Breast epithelium (tissue), 4 donors: ENCODE results near the gene FMNL2. TPM values are rescaled to one million over a fixed set of nuclear protein-coding genes. Genes with fewer than 3 reads are reported as not detected.

Experiments
- DNase-seq, 2 donors: peaks; one replicate each; pipeline ENCODE4 v3.0.0-alpha.2; 2019; ENCODE audit warnings: low spot score in 2 of 2
- H3K27ac ChIP-seq, 2 donors: fragments of 200-600 bp; sonication (generic) in 1 of 2; one replicate each; pipeline ENCODE4 v1.5.1; 2016 to 2019; ENCODE audit warnings: mild to moderate bottlenecking in 1 of 2
- H3K27me3 ChIP-seq, 2 donors: fragments of 200-600 bp; sonication (generic) in 1 of 2; one replicate each; pipeline versions ENCODE4 v1.5.1 to v1.6.0; 2017 to 2019; ENCODE audit warnings: control low read depth in 1 of 2, mild to moderate bottlenecking in 1 of 2
- H3K36me3 ChIP-seq: fragments of 200-600 bp; one replicate; pipeline ENCODE4 v1.5.1; 2019
- H3K4me1 ChIP-seq, 2 donors: fragments of 200-600 bp; sonication (generic); one replicate each; pipeline ENCODE4 v1.5.1; 2016 to 2019; ENCODE audit warnings: control low read depth in 1 of 2
- H3K4me3 ChIP-seq, 3 donors: fragments of 200-600 bp; sonication (generic); 1 replicate in 2 of 3; 2 replicates in 1 of 3; pipeline ENCODE4 v1.5.1; 2016 to 2019; ENCODE audit warnings: mild to moderate bottlenecking in 3 of 3, moderate library complexity in 2 of 3
- H3K9me3 ChIP-seq, 2 donors: fragments of 200-600 bp; sonication (generic) in 1 of 2; one replicate each; pipeline ENCODE4 v1.5.1; 2016 to 2019; ENCODE audit warnings: control low read depth in 1 of 2
- POLR2A ChIP-seq: fragments of 450-650 bp; IDR thresholded peaks from one replicate; pipeline ENCODE4 v1.6.1; 2016; ENCODE audit warnings: antibody characterized with exemption, mild to moderate bottlenecking, moderate library complexity
- POLR2AphosphoS5 ChIP-seq, 3 donors: sonication (generic); formaldehyde crosslinking; IDR thresholded peaks; one replicate each; pipeline ENCODE4 v1.6.1; 2017; ENCODE audit warnings: antibody characterized with exemption in 3 of 3
- intact Hi-C: fragments of 100-400 bp; cut with DNase I; formaldehyde crosslinking; loops from one replicate; pipeline ENCODE4 v1.15.1; 2023; ENCODE audit warnings: low total_unique reads
- total RNA-seq, 3 donors: library from RNA; depleted of rRNA; stranded (reverse); fragments of >200 nt; gene quantifications; one replicate each; pipeline ENCODE4 v1.1.0, GENCODE V29; 2016
- TF ChIP-seq, protein P1 (sequence below), 3 donors: fragments of 450-650 bp; IDR thresholded peaks; one replicate each; pipeline ENCODE4 v1.5.1; 2016 to 2017; ENCODE audit warnings: antibody characterized with exemption in 3 of 3, mild to moderate bottlenecking in 3 of 3, moderate library complexity in 3 of 3

Gene FMNL2
- total RNA-seq, 3 donors from 2014 or later: 36.1 to 78.1 (median 40.0) TPM

DNA sequence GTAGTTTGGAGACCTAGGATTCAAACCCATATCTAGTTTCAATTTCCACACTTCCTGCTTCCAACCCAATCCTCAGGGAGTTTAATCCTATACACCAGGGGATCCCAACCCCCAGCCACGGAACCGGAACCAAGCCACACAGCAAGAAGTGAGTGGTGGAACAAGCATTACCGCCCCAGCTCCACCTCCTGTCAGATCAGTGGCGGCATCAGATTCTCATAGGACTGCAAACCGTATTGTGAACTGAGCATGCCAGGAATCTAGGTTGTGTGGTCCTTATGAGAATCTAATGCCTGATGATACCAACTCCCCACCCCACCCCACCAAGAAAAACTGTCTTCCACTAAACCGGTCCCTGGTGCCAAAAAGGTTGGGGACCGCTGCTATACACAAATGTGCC, 329.8 kb downstream of the FMNL2 start:
- Histone ChIP-seq H3K27me3 (no peaks in the 10 kb centered on the region), H3K4me3 (no peak overlapping the region), H3K4me1 (no peaks in the 10 kb centered on the region), H3K36me3 (peaks cover 5% of the 10 kb centered on the region), H3K9me3 (no peaks in the 10 kb centered on the region), H3K27ac (no peak overlapping the region)
- intact Hi-C loops: no loop called here
- no peak for DNase-seq
- TF ChIP-seq, protein P1, sequence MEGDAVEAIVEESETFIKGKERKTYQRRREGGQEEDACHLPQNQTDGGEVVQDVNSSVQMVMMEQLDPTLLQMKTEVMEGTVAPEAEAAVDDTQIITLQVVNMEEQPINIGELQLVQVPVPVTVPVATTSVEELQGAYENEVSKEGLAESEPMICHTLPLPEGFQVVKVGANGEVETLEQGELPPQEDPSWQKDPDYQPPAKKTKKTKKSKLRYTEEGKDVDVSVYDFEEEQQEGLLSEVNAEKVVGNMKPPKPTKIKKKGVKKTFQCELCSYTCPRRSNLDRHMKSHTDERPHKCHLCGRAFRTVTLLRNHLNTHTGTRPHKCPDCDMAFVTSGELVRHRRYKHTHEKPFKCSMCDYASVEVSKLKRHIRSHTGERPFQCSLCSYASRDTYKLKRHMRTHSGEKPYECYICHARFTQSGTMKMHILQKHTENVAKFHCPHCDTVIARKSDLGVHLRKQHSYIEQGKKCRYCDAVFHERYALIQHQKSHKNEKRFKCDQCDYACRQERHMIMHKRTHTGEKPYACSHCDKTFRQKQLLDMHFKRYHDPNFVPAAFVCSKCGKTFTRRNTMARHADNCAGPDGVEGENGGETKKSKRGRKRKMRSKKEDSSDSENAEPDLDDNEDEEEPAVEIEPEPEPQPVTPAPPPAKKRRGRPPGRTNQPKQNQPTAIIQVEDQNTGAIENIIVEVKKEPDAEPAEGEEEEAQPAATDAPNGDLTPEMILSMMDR (IDR thresholded peaks at IDR 0.05): no peak

DNA sequence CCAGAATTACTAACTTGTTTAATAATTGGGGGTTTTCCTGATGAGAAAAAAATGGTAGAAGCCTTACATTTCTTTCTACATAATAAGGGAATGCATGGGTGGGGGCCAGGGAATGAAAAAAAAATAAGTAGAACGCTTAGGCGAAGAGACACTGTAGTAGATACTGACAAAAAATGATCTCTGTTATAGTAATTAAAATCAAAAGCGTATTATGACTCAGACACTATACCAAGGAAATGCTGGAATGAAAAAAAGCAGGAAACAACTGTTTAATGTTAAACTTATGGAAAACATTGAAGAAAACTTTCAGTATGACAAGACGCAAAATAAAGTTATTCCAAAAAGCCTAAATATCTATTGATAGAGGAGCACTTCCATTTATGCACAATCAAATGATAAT, 339.4 kb downstream of the FMNL2 start:
- Histone ChIP-seq H3K36me3 (peaks cover 3% of the 10 kb centered on the region), H3K4me1 (no peaks in the 10 kb centered on the region), H3K9me3 (no peaks in the 10 kb centered on the region), H3K27me3 (no peaks in the 10 kb centered on the region), H3K27ac (no peak overlapping the region), H3K4me3 (no peak overlapping the region)
- no peak for TF ChIP-seq POLR2A
- TF ChIP-seq POLR2AphosphoS5 (IDR thresholded peaks at IDR 0.05): no peak
- TF ChIP-seq, protein P1 (IDR thresholded peaks at IDR 0.05): no peak
- DNase-seq: no peak
- intact Hi-C loops: no loop called here

DNA sequence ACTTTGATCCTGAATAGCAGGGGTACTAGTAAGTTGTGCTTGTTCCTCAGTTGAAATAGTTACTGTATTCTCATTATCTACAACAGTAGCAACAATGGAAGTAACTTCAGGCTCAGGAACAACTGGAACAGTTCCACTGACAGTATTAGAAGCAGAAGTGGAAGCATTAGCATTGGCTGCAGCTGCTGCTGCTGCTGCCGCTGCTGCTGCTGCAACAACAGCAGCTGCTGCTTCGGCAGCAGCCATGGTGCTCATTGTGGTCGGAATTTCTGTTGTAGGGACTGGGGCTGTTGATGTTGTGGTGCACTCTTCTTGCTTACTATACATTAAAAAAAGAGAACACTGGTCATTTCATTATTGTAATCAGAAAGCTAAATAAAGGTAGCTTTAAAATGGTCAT, 341.5 kb downstream of the FMNL2 start:
- Histone ChIP-seq H3K27me3 (no peaks in the 10 kb centered on the region), H3K27ac (no peak overlapping the region), H3K4me3 (no peak overlapping the region), H3K36me3 (no peaks in the 10 kb centered on the region), H3K4me1 (no peaks in the 10 kb centered on the region), H3K9me3 (no peaks in the 10 kb centered on the region)
- intact Hi-C loops: no loop called here
- TF ChIP-seq, protein P1 (IDR thresholded peaks at IDR 0.05): no peak
- no peak for TF ChIP-seq POLR2A
- TF ChIP-seq POLR2AphosphoS5 (IDR thresholded peaks at IDR 0.05): no peak
- no peak for DNase-seq

DNA sequence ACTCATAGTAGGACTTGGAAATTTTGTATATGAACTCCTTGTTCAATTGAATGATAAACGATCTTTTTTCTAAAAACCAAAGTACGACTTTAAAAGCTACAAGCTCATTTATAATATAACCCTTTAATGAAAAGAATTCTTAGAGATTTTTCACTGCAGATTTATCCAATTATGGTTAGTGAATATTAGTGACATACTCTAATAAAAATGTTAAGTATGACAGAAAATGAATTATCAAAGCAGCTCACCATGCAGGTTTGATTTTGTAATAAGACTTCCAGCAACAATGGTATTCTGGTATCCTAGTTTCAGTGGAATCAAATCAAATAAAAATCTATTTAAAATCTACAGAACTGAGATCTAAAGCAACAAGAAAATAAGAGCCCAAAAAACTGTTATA, 343.8 kb downstream of the FMNL2 start:
- no peak for TF ChIP-seq POLR2AphosphoS5 (IDR thresholded peaks at IDR 0.05)
- no peak for TF ChIP-seq POLR2A
- TF ChIP-seq, protein P1 (IDR thresholded peaks at IDR 0.05): no peak
- intact Hi-C loops: no loop called here
- no peaks in the 10 kb centered on the region for H3K9me3 ChIP-seq
- H3K27me3 ChIP-seq: no peaks in the 10 kb centered on the region
- no peak overlapping the region for H3K4me3 ChIP-seq
- H3K4me1 ChIP-seq: no peaks in the 10 kb centered on the region
- H3K36me3 ChIP-seq: no peaks in the 10 kb centered on the region
- no peak overlapping the region for H3K27ac ChIP-seq
- DNase-seq: no peak

DNA sequence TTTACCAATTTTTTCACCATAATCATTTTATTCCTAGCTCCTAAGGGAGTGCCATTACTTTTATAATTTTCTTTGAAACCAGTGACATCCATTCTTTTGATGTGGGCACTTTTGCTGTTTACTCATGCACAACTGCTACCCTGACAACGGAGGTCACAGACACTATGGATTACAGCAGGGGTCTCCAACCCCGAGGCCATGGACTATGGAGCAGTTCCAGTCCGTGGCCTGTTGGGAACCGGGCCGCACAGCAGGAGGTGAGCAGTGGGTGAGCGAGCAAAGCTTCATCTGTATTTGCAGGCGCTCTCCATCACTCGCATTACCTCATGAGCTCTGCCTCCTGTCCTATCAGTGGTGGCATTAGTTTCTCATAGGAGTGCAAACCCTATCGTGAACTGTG, 347.7 kb downstream of the FMNL2 start:
- DNase-seq: no peak
- Histone ChIP-seq H3K9me3 (no peaks in the 10 kb centered on the region), H3K4me1 (no peaks in the 10 kb centered on the region), H3K36me3 (no peaks in the 10 kb centered on the region), H3K27ac (no peak overlapping the region), H3K4me3 (no peak overlapping the region), H3K27me3 (no peaks in the 10 kb centered on the region)
- no peak for TF ChIP-seq POLR2AphosphoS5 (IDR thresholded peaks at IDR 0.05)
- TF ChIP-seq, protein P1 (IDR thresholded peaks at IDR 0.05): no peak
- no peak for TF ChIP-seq POLR2A
- intact Hi-C loops: no loop called here
